Colonic mucosa (tissue), 4 donors: Measurements from ENCODE around the gene ERBB4. TPM values are rescaled to one million over a fixed set of nuclear protein-coding genes. Genes with fewer than 3 reads are reported as not detected.

Experiments used
- DNase-seq: peaks from one replicate; pipeline ENCODE4 v3.0.0-alpha.2; 2020
- H3K27ac ChIP-seq: fragments of 200-600 bp; one replicate; pipeline ENCODE4 v1.8.0; 2021
- H3K27me3 ChIP-seq: fragments of 200-600 bp; one replicate; pipeline ENCODE4 v1.8.0; 2021
- H3K36me3 ChIP-seq: fragments of 200-600 bp; one replicate; pipeline ENCODE4 v1.8.0; 2021
- H3K4me1 ChIP-seq: fragments of 200-600 bp; one replicate; pipeline ENCODE4 v1.8.0; 2021; ENCODE audit warnings: mild to moderate bottlenecking
- H3K4me3 ChIP-seq: fragments of 200-600 bp; one replicate; pipeline ENCODE4 v1.8.0; 2021
- H3K9ac ChIP-seq, 2 donors: one replicate each; pipeline ENCODE4 v1.7.0; 2013; ENCODE audit warnings: control low read depth in 2 of 2, low read depth in 2 of 2, low read length in 2 of 2
- H3K9me3 ChIP-seq: fragments of 200-600 bp; one replicate; pipeline ENCODE4 v1.8.0; 2021
- CTCF ChIP-seq: fragments of 200-600 bp; IDR thresholded peaks from one replicate; pipeline ENCODE4 v1.8.0; 2022; ENCODE audit warnings: antibody characterized with exemption, mild to moderate bottlenecking
- intact Hi-C: fragments of 100-400 bp; cut with DNase I; formaldehyde crosslinking; loops from one replicate; pipeline ENCODE4 v1.14.1; 2022
- total RNA-seq, 2 donors: library from RNA; stranded (reverse); fragmentation: NEBNext Ultra II Directional in 1 of 2; extraction: Animal tissue kit (Norgen Biotek cat#: 25700) in 1 of 2; gene quantifications; one replicate each; pipeline ENCODE4 v1.2.1, GENCODE V29; 2021
- donor health status: healthy.
- donor health status: DM: no; HTN: no; CAD: no.
- donor health status: DM: no; HTN: no; CAD: no.

ERBB4 gene
- total RNA-seq, 2 donors from 2014 or later: 0.05 to 0.07 TPM

GRCh38 chr2:211941216-211941747 is 597.3 kb downstream of the ERBB4 start:
- intact Hi-C loops: no loop called here
- Histone ChIP-seq H3K9me3 (no peaks in the 10 kb centered on the region), H3K4me1 (no peaks in the 10 kb centered on the region), H3K27me3 (no peaks in the 10 kb centered on the region), H3K27ac (no peak overlapping the region), H3K36me3 (no peaks in the 10 kb centered on the region), H3K9ac (no peak overlapping the region), H3K4me3 (no peak overlapping the region)
- no peak for TF ChIP-seq CTCF
- no peak for DNase-seq

GRCh38 chr2:211939177-211939576 is 599.4 kb downstream of the ERBB4 start:
- no peaks in the 10 kb centered on the region for H3K4me1 ChIP-seq

GRCh38 chr2:211934811-211935210 is 603.8 kb downstream of the ERBB4 start:
- no peaks in the 10 kb centered on the region for H3K4me1 ChIP-seq
- H3K27ac ChIP-seq: no peak overlapping the region
- no peaks in the 10 kb centered on the region for H3K27me3 ChIP-seq
- no peak overlapping the region for H3K4me3 ChIP-seq
- no peak overlapping the region for H3K9ac ChIP-seq
- DNase-seq: no peak
- no peaks in the 10 kb centered on the region for H3K36me3 ChIP-seq
- no peaks in the 10 kb centered on the region for H3K9me3 ChIP-seq
- intact Hi-C loops: no loop called here
- TF ChIP-seq CTCF: no peak

More at GRCh38 chr2:211939177-211939576, 599.4 kb downstream of the ERBB4 start:
- no peak for DNase-seq
- Histone ChIP-seq H3K27ac (no peak overlapping the region), H3K4me3 (no peak overlapping the region), H3K36me3 (no peaks in the 10 kb centered on the region), H3K9ac (no peak overlapping the region), H3K27me3 (no peaks in the 10 kb centered on the region), H3K9me3 (no peaks in the 10 kb centered on the region)
- intact Hi-C loops: no loop called here
- no peak for TF ChIP-seq CTCF

GRCh38 chr2:211931314-211931713 is 607.3 kb downstream of the ERBB4 start:
- Histone ChIP-seq H3K4me3 (no peak overlapping the region), H3K27me3 (no peaks in the 10 kb centered on the region), H3K4me1 (no peaks in the 10 kb centered on the region), H3K9ac (no peak overlapping the region), H3K9me3 (no peaks in the 10 kb centered on the region), H3K36me3 (no peaks in the 10 kb centered on the region), H3K27ac (no peak overlapping the region)
- no peak for DNase-seq
- intact Hi-C loops: no loop called here
- TF ChIP-seq CTCF: no peak

- H3K36me3 ChIP-seq: no peaks in the 10 kb centered on the region
- no peak overlapping the region for H3K4me3 ChIP-seq
- no peak overlapping the region for H3K9ac ChIP-seq
- H3K27me3 ChIP-seq: no peaks in the 10 kb centered on the region
- no peak for DNase-seq
- no peaks in the 10 kb centered on the region for H3K4me1 ChIP-seq
- TF ChIP-seq CTCF: no peak
- no peak overlapping the region for H3K27ac ChIP-seq
- intact Hi-C loops: no loop called here
- H3K9me3 ChIP-seq: no peaks in the 10 kb centered on the region
These were observed 608.3 kb downstream of the ERBB4 start for GRCh38 chr2:211930331-211930730.
